ENCODE results near the gene SEBOX.
A peak's percentile ranks its signal among the peaks of the same experiment; 100 is the strongest.
"Not testable (repeated sequence)": the region's sequence is repeated elsewhere in the genome, so short reads cannot be mapped to it uniquely, and the experiment has no call there.

Gene SEBOX

DNA sequence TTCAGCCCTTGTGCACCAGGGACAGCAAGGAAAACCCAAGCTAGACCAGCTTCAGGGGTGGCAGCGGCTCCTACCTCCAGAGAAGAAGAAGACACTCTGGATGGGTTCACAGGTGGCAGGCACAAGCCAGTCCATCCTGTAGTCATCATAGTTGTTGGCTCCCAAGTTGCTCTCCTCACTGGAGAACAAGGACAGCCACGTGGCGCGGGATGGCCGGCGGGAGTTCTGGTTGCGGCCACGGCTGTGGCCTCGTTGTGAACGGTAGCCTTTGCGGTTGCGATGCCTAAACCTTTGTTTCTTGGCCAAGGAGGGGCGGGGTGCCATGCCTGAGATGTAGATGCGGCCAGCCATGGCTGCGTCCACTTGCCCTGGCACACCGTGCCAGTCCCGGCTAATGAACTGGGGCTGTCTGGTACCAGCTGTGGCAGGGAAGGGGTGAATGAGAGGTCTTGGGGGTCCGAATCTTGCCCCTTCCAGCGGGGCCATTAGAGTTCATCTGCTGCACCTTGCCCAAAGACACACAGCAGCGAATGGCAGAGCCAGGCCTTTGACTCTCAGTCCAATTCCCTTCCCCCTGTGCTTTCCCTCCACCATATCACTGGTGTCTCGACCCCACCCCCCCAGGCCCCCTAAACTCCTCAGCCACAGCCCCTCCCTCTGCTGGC is 2.8 kb upstream of the SEBOX start:
- no peak for DNase-seq

DNA sequence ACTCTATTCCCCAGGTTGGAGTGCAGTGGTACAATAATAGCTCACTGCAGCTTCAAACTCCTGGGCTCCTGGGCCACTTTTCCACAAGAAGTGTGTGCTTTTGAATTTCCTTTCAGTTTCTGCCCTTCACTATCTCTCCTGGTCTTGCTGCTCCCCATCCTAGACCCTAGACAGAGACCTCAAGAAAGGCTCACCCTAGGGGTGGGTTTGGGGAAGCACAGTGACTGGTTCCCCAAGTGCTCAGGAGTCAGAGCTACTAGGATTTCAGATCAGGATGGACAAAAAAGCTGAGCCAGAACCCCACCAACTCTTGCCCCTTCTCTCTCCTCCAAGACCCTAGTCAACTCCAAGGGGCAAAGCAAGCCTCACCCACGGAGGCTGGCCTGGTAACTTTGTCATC is 1.6 kb upstream of the SEBOX start:
- no peak for DNase-seq

DNA sequence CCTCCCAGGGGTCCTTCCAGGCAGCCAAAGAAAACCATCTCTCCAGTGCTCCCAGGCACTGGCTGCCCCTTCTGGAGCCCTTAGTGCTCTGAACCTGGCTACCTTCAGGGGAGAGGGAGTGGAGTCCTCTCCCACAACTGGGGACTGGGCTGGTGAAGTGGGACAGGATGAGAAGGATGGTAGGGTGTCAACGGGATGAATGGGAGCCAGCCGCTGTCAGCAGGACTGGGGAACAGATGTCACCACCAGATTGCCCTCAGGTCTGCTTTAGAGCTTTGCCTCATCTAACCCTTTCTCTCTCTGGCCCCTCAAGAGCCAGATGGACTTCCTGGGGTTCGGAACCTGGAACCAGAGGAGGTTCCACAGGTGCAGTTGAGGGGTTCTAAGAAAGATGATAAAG is 488 bp upstream of the SEBOX start:
- no peak for DNase-seq

DNA sequence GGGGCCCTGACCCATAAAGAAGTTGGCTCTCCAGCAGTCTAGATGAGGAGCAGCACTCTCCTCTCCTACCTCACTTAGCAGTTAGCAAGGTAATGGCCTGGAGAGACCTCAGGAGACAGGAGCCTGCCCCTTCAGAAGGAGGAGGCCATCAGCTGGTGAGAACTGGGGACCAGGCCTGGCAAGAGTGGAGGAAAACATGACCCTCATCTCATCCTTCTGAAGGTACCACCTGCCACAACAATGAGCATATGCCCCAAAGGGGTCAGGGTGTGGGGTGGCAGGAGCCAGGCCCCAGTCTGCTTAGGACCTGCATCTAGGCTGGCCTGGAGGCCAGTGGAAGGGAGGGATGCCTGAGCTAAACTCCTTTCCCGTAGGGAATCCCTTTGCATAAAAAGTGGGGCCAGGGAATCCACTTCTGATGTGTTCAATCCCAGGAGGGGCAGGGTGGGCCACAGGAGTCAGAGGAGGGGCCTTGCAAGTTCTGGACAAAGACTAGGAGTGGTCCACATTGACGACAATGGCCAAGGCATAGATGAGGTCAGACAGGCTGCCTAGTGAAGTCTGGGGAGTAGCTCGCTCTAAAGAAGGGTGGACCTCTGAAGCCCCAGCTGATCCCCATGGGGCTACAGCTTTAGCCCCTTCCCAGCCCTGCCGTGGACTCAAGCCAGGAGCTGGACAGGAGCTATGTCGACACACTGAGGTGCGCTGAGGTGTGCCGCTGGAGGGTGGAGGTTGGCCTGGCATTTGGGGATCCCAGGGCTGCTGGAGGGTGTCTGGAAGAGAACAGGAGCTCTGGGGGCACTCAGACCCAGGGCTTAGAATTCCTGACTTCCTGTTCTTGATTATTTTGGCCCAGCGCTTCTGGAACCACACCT is 986 bp downstream of the SEBOX start:
- DNase-seq = no peak

DNA sequence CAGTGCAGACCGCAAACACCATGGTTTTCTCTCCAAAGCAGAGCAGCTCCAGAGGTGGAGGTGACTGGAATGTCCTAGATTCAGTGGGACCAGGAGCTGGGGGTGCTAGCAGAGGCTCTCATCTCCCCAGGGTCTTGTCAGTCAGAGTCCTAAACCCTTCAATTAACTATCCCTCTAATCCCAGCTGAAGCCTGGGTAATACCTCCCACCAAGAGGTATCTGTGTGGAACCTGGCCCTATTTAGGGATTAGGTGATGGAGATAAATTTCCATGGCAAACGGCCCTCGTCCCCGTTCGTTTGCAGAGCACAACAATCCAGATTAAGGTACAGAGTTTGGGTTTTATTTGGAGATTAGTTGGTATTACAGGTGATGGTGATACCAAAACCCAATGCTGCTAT is 1.8 kb downstream of the SEBOX start:
- DNase-seq = no peak

DNA sequence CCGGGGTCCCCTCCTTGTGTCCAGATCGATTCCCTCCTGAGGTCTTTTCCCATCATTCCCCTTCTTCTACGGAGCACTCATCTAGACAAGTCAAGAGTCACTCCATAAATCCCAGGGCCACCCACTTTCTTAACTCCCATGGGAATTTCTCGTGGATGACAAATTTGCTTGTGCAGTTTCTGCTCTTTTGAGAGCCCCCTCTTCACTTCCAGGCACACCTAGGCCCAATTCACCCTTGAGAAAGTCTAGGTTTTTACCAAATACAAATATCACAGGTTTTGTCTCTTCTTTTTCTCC is 7.2 kb downstream of the SEBOX start:
- no peak for DNase-seq

DNA sequence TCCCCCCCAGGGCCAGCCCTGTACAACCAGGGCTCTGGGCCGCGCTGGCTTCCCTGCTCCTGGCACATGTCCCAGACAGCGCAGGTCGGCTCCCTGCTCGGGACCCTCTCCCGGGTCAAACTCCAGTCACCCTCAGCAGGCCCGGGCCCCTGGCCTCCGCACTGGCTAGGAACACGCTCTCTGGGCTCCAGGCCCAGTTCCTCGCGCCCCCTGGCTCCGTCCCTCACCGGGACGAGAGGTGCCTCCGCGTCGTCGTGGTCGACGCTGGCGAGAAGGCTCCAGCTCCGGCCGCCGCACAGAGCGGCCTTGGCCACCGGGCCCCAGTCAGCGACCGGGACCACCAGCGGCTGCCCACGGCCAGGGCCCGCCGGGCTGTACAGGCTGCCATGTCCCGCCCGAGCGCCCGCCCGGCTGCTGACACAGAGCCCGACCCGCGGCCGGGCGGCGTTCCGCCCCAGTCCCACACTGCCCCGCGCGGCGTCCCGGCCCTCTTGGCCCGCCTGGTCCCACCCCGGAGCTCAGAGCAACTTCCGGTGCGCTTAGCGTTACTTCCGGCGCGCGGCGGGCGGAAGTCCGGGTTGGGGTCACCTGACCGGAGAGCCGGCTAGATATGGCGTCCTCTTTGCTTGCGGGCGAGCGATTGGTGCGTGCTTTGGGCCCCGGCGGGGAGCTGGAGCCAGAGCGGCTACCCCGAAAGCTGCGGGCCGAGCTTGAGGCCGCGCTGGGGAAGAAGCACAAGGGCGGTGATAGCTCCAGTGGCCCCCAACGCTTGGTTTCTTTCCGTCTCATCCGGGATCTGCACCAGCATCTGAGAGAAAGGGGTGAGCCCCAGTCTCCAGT is 7.7 kb downstream of the SEBOX start, which contains the start of gene POLDIP2:
Gene POLDIP2 (minus strand): TSS at position 467 of the 840 bp plus-strand sequence. CDS start 79 bp downstream, at position 388.
- DNase-seq = peak; percentile 94

DNA sequence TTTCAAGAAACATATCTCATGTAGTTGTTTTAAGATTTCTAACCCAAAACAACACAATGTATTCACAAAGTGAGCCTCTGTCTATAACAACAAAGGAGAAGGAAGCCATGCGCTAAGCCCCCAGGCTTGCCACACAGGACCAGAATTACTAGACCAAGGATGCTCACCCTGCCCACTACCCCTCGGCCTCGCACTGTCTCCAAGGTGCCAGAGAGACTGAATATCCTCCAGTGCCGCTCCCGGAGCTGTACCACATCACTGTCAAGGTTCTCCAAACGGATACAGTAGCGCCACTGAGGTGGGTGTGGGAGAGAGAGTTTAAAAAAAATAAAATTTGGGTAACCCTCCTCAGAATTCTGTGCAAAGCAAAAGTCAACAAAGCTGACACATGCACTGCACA is 14.7 kb downstream of the SEBOX start:
- no peak for DNase-seq

DNA sequence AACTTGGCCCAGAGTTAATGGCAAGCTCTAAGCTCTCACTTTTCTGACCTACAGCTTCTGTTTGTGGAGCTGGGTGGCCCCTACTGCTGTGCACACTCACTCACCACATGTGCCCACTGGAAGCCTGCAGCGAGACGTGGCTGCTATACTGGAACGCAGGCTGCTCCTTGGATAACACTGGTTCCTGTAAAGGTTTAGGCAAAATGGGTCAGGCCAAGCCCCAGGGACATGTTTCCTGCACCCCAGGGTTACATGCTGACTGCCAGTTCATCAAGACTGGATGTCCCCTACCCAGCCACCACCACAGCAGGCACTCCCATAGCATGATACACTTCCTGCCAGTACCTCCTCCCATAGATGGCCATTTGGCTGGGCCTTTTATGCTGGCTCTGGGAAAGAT is 16.0 kb downstream of the SEBOX start:
- no peak for DNase-seq

DNA sequence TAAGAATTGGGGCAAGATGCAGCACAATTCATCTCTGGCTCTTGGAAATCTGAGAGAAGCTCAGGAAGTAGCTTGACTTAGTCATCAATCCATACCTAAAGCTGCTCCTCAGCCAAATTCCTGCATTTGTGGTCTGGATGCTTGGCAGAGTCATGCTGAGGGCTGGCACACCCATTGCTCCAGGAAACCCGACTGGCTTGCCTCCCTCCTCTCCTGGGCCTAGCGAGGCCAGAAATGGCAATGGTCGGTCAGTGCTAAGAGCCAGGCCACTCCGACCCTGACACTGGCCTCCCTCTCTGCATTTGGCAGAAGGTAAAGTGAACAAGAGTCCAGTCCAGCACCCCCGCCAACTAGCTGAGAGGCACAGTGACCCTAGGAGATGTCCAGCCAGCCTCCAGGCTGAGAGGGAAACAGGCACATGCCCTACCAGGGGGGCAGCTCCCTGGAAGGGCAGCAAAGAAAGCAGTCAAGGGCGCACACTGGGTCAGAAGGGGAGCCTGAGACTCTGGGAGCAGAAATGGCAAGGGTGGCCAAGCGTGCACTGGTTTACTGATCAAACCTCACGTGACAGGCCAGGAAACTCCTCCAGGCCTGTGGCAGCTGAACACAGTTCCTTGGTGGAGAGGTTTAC is 17.6 kb downstream of the SEBOX start:
- no peak for DNase-seq

DNA sequence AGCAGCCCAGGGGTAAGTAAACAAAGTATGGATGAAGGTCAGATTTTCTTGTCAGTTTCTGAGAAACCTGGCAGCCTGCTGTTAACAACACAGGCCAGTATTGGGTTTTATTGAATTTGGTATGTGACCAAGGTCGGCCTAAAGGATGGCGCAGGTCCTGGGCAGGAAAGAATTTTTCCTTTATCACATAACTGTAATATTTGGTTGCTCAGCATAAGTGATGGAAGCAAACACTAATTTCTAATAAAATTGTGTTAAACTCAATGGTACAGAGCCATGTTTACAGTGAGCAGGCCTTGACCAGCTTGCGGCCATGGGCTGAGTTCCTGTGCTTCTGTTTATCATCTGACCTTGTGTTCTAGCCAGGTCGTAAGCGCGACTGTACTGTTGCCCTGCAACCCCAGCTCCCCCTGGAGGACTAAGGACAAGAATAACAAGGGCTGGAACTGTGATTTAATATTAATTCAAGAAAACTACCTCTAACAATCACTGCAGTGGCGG is 18.2 kb downstream of the SEBOX start:
- no peak for DNase-seq

DNA sequence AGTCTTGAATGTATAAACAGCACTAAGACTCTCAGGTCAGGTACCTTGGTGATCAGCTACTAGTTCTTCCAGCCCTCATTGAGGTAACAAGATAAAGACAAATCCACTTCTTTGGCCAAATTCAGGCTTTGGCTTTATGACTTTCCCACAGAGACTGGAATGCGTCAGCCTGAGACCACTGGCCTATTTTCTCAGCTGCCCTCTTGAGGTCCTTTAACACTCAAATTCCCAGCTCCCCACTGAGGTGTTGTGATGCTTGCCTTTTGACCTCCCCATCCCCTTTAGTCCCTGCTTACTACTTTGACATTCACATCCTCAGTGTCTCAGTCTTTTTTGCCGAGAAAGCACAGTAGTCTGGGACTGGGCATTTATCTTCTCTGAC is 18.8 kb downstream of the SEBOX start:
- no peak for DNase-seq

DNA sequence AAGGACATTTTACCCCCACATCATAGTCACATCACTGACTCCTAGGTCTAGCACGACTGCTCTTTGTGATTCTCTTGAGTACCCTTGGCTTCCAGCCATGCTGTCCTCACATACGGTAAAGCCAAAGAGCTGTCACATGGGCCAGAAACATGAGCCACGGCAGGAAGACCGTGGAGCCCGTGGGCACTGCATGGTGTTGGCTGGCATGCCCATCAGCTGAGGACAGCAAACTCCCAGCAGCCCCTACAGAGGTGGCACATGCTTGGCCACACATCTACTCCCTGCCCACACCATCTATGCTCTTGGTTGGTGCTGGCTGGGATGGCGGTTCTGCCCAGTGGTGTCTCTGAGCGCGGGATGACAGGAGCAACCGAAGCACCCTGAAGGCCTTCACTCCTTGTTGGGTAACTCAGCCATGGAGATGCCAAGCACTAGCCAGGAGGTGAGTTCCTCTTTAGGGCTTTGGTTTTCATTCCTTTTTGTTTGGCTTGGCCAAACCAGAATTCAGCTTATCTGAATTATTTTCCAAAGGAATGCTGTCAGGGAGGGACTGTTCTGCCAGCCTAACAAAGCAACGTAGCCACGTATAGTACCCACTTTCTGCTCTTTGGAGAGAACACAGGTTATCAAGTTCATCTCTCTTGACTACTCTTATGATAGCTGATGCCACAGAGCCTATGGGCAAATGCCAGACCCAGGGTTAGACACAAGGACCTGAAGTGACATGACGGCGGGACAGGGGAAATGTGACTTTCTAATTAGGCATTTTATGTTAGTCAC is 19.4 kb downstream of the SEBOX start:
- DNase-seq = no peak

DNA sequence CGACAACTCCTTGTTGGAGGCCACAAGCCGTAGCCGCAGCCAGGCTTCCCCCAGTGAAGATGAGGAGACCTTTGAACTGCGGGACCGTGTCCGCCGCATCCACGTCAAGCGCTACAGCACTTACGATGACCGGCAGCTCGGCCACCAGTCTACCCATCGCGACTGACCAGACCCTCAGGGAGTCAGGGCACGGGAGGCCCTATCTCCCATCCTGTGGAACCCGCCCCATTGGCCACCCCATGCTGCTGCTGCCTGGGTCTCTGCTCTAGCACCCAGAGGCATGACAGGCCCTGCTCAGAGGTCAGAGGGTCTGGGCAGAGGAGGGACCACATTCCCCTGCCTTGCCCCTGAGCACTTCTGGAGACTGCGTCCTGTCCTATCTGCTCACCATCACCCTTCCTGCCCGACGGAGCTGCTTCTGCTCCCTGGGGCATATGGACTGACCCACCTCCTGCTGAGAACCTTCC is 20.5 kb downstream of the SEBOX start:
- no peak for DNase-seq

DNA sequence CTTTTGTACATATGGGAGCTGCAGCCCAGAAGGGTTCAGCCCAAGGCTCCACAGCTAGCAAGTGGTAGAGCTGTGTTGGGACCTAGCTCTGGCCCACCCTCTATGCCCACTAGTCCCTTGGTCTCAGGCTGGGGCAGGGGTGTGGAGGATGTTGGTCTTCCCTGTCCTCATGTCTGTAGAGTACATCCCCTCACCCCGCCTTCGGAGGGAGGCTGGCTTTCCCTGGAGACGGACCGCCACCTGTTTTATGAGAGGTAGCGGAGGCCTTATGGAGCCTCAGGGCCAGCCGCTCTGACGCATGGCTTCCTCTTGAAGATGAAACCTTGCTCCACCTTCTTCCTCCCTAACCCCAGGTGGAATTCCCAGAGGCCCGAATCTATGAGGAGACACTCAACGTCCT is 21.0 kb downstream of the SEBOX start:
- no peak for DNase-seq

DNA sequence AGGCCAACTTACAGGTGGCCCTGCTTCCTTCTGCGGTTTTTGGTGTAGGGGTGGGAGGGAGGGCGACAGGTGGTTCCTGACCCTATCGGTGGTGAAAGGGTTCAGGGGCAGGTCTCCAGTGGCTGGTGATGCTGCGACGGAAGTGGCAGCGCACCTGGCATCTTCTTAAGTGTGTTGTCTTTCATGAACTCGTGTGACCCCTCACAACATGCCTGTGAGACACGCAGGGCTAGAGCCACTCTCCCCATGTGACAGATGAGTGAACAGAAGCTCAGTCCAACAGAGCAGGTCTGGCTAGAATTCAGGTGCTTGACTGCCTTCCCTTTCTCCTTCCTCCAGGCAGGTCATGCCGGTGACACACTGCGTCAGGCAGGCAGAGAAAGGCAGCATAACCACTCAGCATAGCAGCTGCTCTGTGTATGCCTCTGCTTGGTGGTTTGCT is 21.5 kb downstream of the SEBOX start:
- no peak for DNase-seq

DNA sequence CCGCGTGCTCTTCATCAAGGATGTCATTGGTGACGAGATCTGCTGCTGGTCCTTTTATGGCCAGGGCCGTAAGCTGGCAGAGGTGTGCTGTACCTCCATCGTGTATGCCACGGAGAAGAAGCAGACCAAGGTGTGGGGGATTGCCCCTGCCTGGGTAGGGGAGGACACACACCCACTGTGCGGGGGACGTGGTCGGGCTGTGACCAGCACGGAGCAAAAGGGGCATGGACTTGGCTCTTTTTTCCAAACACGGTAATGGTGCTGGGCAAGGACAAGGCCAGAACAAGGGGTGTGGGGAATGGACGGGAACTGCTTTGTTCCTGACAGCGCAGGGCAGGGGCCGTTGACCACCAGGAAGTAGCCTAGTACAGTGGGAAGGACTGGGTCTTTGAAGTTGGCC is 22.7 kb downstream of the SEBOX start:
- no peak for DNase-seq

DNA sequence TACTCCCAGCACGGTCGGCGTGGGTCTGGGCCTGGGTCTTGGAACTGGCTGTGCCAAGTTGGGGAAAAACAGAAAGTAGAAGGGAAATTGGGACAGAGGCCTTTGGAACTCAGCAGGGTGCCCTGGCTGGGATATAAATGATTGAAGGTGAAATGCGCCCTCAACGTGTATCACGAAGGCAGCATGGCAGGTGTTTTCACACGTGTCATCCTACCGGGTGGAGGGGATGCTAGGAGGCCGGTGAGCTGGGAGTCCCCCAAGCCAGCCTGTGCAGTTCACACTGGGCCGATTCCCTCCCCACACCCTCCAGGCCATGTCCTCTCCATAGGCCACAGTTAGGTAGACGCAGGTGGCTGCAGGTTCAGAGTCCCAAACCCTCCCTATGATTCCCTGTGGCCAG is 23.5 kb downstream of the SEBOX start:
- DNase-seq = no peak

DNA sequence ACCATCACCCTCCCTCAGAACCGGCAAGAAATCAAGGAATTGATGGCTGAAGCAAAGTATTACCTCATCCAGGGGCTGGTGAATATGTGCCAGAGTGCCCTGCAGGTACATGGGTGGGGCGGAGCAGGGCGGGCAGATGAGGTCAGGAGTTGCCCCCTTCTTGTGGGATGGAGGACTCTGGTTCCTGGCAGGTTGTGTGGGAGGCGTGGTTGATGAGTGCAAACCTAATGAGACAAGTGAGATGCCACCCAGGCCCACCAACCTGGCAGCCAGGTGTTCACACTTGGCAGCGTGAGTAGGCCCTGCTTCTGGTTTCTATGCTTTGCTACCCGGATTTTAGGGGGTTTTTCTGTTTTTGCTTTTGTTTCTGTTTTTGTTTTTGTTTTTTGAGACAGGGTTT is 24.6 kb downstream of the SEBOX start:
- DNase-seq = no peak

DNA sequence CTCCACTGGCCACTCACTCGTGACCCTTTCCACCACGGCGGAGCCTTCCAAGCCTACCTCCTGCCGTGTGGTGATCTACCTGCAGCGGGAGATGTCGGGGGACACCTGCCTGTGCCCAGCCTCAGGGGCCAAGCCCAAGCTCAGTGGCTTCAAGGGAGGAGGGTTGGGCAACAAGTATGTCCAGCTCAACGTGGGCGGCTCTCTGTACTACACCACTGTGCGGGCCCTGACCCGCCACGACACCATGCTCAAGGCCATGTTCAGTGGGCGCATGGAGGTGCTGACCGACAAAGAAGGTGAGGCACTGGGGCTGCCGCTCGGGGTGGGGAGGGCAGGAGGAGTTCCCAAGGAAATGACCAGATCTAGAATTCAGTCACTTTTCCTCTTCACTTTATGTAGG is 25.6 kb downstream of the SEBOX start:
- no peak for DNase-seq

DNA sequence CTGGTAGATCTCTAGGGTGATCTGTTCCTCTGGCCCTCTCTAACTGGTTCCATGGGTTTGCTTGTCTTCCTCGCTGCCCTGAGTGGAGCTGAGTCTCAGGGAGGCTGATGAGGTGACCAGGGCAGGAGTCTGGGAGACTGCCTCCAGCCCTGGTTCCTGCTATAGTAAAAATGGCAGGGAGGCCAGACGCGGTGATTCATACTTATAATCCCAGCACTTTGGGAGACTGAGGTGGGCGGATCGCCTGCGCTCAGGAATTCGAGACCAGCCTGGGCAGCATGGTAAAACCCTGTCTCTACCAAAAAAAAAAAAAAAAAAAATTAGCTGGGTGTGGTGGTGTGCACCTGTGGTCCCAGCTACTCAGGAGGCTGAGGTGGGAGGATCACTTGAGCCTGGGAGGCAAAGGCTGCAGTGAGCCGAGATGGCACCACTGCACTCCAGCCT is 26.2 kb downstream of the SEBOX start:
- not testable (repeated sequence) for DNase-seq
